Aorta (tissue), 5 donors: Measurements from ENCODE around the gene C1orf185. TPM values are rescaled to one million over a fixed set of nuclear protein-coding genes. Genes with fewer than 3 reads are reported as not detected.
"Not testable (repeated sequence)": the region's sequence is repeated elsewhere in the genome, so short reads cannot be mapped to it uniquely, and the experiment has no call there.

Experiments used
- ATAC-seq: fragments of 200-7000 bp; cut with Tn5 transposase; one replicate; pipeline ENCODE4 v1.9.1; 2022; ENCODE audit warnings: moderate library complexity; ENCODE audit not compliant: low FRiP score
- DNase-seq, 2 donors: peaks; one replicate each; pipeline ENCODE4 v3.0.0-alpha.2; 2020
- H3K27ac ChIP-seq, 2 donors: one replicate each; pipeline ENCODE4 v1.5.1; 2013; ENCODE audit warnings: low read length in 2 of 2, mild to moderate bottlenecking in 2 of 2, moderate library complexity in 2 of 2, control low read depth in 1 of 2, inconsistent platforms in 1 of 2, low read depth in 1 of 2
- H3K27me3 ChIP-seq, 2 donors: one replicate each; pipeline ENCODE4 v1.6.1; 2013; ENCODE audit warnings: control low read depth in 1 of 2, low read length in 1 of 2, mild to moderate bottlenecking in 1 of 2, moderate library complexity in 1 of 2; ENCODE audit not compliant: insufficient read depth in 2 of 2, control insufficient read depth in 1 of 2
- H3K36me3 ChIP-seq, 2 donors: one replicate each; pipeline ENCODE4 v1.6.1; 2013; ENCODE audit warnings: control low read depth in 1 of 2, low read length in 1 of 2, mild to moderate bottlenecking in 1 of 2; ENCODE audit not compliant: insufficient read depth in 2 of 2, control insufficient read depth in 1 of 2
- H3K4me1 ChIP-seq, 2 donors: one replicate each; pipeline ENCODE4 v1.6.1; 2013; ENCODE audit warnings: low read length in 2 of 2, control low read depth in 1 of 2, mild to moderate bottlenecking in 1 of 2, moderate library complexity in 1 of 2; ENCODE audit not compliant: insufficient read depth in 2 of 2, control insufficient read depth in 1 of 2
- H3K4me3 ChIP-seq, 2 donors: one replicate each; pipeline ENCODE4 v1.5.1; 2013; ENCODE audit warnings: low read length in 2 of 2, control low read depth in 1 of 2, mild to moderate bottlenecking in 1 of 2
- H3K9me3 ChIP-seq: one replicate; pipeline ENCODE4 v1.6.1; 2013; ENCODE audit warnings: mild to moderate bottlenecking, low read length; ENCODE audit not compliant: control insufficient read depth
- WGBS, 2 donors: extraction: QIAGEN DNeasy Blood & Tissue Kit; methylation state at CpG; one replicate each; pipeline ENCODE4 v1.1.7; 2013; 5-methylcytosine and 5-hydroxymethylcytosine counted together
- intact Hi-C, 2 donors: fragments of 100-400 bp; cut with DNase I; formaldehyde crosslinking; loops; one replicate each; pipeline versions ENCODE4 v1.14.2 to v1.15.0; 2022
- polyA plus RNA-seq, 2 donors: library from polyadenylated mRNA; stranded (reverse); fragments of 200-250 nt; gene quantifications; one replicate each; pipeline ENCODE4 v1.2.3, GENCODE V29; 2013
- total RNA-seq, 2 donors: library from RNA; stranded (reverse); fragmentation: NEBNext Ultra II Directional; extraction: Animal tissue kit (Norgen Biotek cat#: 25700); gene quantifications; one replicate each; pipeline ENCODE4 v1.2.1, GENCODE V29; 2021
- donor health status: healthy with polysubstance abuse.
- donor health status: Bipolar disorder and iron deficiency.
- donor health status: DM: no; HTN: no; CAD: no.
- donor health status: DM: no; HTN: no; CAD: no.
- donor health status: DM: yes; HTN: yes; CAD: no.

Gene C1orf185
- total and polyA plus RNA-seq, 4 donors: not detected

DNA sequence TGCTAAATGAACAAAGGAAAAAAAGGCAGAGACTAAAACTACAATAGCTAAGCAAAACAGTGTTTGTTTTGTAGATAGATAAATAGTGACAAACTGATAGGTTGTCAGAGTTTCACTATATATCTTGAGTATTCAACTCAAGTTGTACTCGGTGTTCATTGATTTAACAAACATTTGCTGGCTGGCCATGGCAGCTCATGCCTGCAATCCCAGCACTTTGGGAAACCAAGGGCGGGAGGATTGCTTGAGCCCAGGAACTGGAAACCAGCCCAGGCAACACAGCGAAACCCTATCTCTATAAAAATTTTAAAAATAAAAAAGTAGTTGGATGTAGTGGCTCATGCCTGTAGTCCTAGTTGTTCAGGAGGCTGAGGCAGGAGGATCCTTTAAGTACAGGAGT lies 17.3 kb downstream of the C1orf185 start:
- Histone ChIP-seq H3K9me3 (no peaks in the 10 kb centered on the region), H3K27ac (no peak overlapping the region), H3K4me1 (no peaks in the 10 kb centered on the region), H3K4me3 (no peak overlapping the region), H3K27me3 (no peaks in the 10 kb centered on the region), H3K36me3 (no peaks in the 10 kb centered on the region)
- intact Hi-C loops: no loop called here
- DNase-seq (no peak), ATAC-seq (no peak)
- 23 to 26% methylated on average over 3 of the region's 3 CpGs for WGBS, 2 donors

DNA sequence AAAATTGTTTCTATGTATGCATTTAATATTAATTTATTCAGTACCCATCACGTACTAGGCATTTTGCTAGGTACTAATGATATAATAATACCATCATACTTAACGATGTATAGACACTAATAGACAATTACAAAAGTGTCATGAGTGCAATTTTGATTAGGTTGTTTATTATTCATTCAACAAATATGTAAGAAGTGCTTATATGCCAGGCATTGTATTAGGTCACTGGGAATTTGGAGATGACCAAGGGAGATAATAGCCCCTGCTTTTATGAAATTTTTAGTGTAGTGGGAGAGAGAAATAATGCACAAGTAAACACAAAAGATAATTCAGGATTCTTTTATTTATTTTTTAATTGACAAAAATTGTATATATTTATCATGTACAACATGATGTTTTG lies 18.6 kb downstream of the C1orf185 start:
- no peak for DNase-seq
- Histone ChIP-seq H3K36me3 (no peaks in the 10 kb centered on the region), H3K9me3 (no peaks in the 10 kb centered on the region), H3K4me3 (no peak overlapping the region), H3K27me3 (no peaks in the 10 kb centered on the region), H3K27ac (no peak overlapping the region), H3K4me1 (no peaks in the 10 kb centered on the region)
- 79 to 84% methylated on average over 2 of the region's 2 CpGs for WGBS, 2 donors
- intact Hi-C loops: no loop called here
- ATAC-seq: no peak

DNA sequence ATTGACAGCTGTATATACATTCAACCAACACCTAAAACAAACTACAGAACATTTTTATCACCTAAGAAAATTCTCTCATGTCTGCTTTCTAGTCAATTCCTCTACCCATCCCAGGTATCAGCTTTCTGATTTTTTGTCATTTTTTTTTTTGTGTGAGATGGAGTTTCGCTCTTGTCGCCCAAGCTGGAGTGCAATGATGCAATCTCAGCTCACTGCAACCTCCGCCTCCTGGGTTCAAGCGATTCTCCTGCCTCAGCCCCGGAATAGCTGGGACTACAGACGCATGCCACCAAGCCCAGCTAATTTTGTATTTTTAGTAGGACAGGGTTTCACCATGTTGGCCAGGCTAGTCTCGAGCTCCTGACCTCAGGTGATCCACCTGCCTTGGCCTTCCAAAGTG lies 25.1 kb downstream of the C1orf185 start:
- intact Hi-C loops, H3K27me3 ChIP-seq, H3K4me1 ChIP-seq, DNase-seq, H3K9me3 ChIP-seq, ATAC-seq, H3K27ac ChIP-seq, H3K4me3 ChIP-seq, H3K36me3 ChIP-seq: not testable (repeated sequence)
- 86 to 87% methylated on average over 7 of the region's 7 CpGs for WGBS, 2 donors

DNA sequence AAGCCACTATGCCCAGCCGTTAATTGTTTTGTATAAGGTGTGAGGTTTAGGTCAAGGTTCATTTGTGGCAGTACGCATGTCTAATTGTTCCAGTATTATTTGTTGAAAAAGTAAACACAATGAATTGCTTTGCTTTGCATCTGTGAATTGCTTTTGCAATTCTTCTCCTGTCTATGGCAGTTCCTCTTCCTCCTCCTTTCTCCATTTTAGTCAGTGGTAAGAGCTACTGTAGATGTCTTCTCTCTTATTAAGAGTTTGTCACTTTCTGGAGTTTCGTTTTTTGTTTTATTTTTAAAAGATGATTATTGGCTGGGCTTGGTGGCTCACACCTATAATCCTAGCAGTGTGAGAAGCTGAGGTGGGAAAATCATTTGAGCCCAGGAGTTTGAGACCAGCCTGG lies 29.2 kb downstream of the C1orf185 start:
- WGBS, 2 donors: 71 to 75% methylated on average over 3 of the region's 3 CpGs
- ATAC-seq: no peak
- intact Hi-C loops: no loop called here

DNA sequence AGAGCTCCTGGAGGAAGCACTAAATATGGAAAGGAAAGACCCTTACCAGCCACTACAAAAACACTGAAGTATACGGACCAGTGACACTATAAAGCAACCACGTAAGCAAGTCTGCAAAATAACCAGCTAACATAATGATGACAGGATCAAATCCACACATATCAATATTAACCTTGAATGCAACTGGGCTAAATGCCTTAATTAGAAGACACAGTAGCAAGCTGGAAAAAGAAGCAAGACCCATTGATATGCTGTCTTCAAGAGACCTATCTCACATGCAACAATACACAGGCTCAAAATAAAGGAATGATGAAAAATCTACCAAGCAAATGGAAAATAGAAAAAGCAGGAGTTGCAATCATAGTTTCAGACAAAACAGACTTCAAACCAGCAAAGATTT lies 31.0 kb downstream of the C1orf185 start:
- intact Hi-C loops: no loop called here
- no peak for ATAC-seq
- no peaks in the 10 kb centered on the region for H3K4me1 ChIP-seq
- H3K27me3 ChIP-seq: no peaks in the 10 kb centered on the region
- no peak overlapping the region for H3K27ac ChIP-seq
- 80 to 85% methylated on average over 2 of the region's 2 CpGs for WGBS, 2 donors
- no peak for DNase-seq
- no peaks in the 10 kb centered on the region for H3K36me3 ChIP-seq
- H3K9me3 ChIP-seq: no peaks in the 10 kb centered on the region
- no peak overlapping the region for H3K4me3 ChIP-seq

More for the DNA sequence above, 29.2 kb downstream of the C1orf185 start:
- H3K27ac ChIP-seq: no peak overlapping the region
- no peaks in the 10 kb centered on the region for H3K4me1 ChIP-seq
- no peaks in the 10 kb centered on the region for H3K27me3 ChIP-seq
- H3K9me3 ChIP-seq: no peaks in the 10 kb centered on the region
- DNase-seq: no peak
- H3K4me3 ChIP-seq: no peak overlapping the region
- no peaks in the 10 kb centered on the region for H3K36me3 ChIP-seq

DNA sequence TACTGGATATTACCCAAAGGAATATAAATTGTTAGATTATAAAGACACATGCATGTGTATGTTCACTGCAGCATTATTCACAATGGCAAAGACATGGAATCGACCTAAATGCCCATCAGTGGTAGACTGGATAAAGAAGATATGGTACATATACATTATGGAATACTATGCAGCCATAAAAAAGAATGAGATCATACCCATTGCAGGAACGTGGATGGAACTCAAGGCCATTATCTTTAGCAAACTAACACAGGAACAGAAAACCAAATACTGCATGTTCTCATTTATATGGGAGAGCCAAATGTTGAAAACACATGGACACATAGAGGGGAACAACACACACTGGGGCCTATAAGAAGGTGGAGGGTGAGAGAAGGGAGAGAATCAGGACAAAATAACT lies 35.7 kb downstream of the C1orf185 start:
- intact Hi-C loops, H3K36me3 ChIP-seq, DNase-seq, H3K4me3 ChIP-seq, H3K4me1 ChIP-seq, H3K27me3 ChIP-seq, ATAC-seq, H3K9me3 ChIP-seq, H3K27ac ChIP-seq: not testable (repeated sequence)
- WGBS, 2 donors: 43 to 52% methylated on average over 2 of the region's 2 CpGs

DNA sequence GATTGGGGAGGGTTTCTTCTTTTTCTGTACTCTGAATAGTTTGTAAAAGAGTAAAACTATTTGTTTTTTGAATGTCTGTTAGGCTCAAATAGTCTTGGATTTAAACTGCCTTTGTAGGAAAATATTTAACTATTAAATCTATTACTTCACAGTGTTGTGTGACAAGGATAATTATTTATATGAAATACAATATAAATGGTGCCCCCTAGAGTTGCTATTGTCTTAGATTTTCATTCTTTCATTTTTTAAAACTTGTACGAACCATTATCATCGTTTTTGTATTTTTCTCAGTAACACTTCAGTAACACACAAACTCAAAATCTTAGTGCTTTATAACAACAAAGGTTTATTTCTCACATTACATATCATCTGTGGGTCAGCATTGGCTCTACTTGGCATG lies 37.4 kb downstream of the C1orf185 start:
- intact Hi-C loops: no loop called here
- Histone ChIP-seq H3K27me3 (no peaks in the 10 kb centered on the region), H3K27ac (no peak overlapping the region), H3K36me3 (no peaks in the 10 kb centered on the region), H3K9me3 (no peaks in the 10 kb centered on the region), H3K4me3 (no peak overlapping the region), H3K4me1 (no peaks in the 10 kb centered on the region)
- WGBS, 2 donors: 34 to 39% methylated on average over 2 of the region's 2 CpGs
- ATAC-seq (no peak), DNase-seq (no peak)

DNA sequence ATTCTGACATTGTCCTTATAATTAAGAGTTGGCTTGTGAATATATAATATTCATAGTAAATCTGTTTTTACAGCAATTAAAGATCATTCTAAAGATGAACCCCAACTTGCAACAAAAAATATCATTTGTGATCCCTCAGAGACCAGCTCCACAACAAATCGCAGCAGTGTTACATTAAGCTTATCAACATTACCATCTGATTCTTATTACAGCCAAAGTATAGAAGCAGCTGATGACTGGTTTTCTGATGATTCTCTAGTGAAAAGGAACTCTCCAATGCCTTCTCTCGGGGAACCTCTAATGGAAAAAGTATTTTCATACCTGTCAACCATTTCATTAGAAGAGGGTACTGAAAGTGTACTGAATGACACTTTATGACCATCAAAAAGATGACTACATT lies 45.4 kb downstream of the C1orf185 start:
- no peak overlapping the region for H3K4me3 ChIP-seq
- no peak overlapping the region for H3K27ac ChIP-seq
- no peaks in the 10 kb centered on the region for H3K36me3 ChIP-seq
- no peaks in the 10 kb centered on the region for H3K27me3 ChIP-seq
- intact Hi-C loops: no loop called here
- ATAC-seq: no peak
- 72 to 82% methylated on average over 2 of the region's 2 CpGs for WGBS, 2 donors
- no peaks in the 10 kb centered on the region for H3K9me3 ChIP-seq
- H3K4me1 ChIP-seq: no peaks in the 10 kb centered on the region
- no peak for DNase-seq

DNA sequence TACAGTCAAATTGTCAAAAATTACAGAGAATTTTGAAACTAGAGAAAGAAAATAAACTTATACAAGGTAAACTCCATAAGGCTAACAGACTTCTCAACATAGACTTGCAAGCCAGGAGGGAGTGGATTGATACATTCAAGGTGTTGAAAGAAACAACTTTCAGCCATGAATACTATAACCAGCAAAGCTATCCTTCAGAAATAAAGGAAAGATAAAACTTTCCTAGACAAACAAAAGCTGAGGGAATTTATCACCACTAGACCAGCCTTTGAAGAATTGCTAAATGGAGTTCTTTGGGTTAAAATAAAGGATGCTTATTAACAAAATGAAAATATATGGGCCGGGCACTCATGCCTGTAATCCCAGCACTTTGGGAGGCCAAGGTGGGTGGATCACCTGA lies 52.7 kb downstream of the C1orf185 start:
- Histone ChIP-seq H3K4me1 (no peaks in the 10 kb centered on the region), H3K9me3 (peaks cover 5% of the 10 kb centered on the region), H3K4me3 (no peak overlapping the region), H3K36me3 (no peaks in the 10 kb centered on the region), H3K27ac (no peak overlapping the region), H3K27me3 (no peaks in the 10 kb centered on the region)
- intact Hi-C loops: no loop called here
- no peak for ATAC-seq
- WGBS, 2 donors: 97 to 100% methylated on average over 1 of the region's 1 CpG
- DNase-seq: no peak
